WTC11 (cell line): ENCODE measurements around the gene LRTM2. TPM values are rescaled to one million over a fixed set of nuclear protein-coding genes. Genes with fewer than 3 reads are reported as not detected.

ENCODE experiments used
- ATAC-seq: fragments of 200-7000 bp; cut with Tn5 transposase; 2 replicates; pipeline ENCODE4 v1.10.0; 2021; ENCODE audit warnings: mild to moderate bottlenecking, moderate library complexity
- CTCF ChIA-PET: fragments of 300-600 bp; sonication (Branson Sonifier 250); formaldehyde crosslinking; loops from one replicate; lab custom pipeline; 2021; ENCODE audit warnings: antibody characterized with exemption; lab: Charles Lee
- POLR2A ChIA-PET: fragments of 350-600 bp; sonication (Branson Sonifier 250); formaldehyde crosslinking; loops from one replicate; lab custom pipeline; 2021; ENCODE audit warnings: antibody characterized with exemption; lab: Charles Lee
- DNase-seq: peaks from one replicate; pipeline ENCODE4 v3.0.0; 2021; ENCODE audit warnings: low spot score
- H3K27ac Mint-ChIP-seq: 2 replicates; pipeline ENCODE4 v1.8.0; 2021; ENCODE audit warnings: mixed read lengths
- H3K27me3 Mint-ChIP-seq: 2 replicates; pipeline ENCODE4 v1.8.0; 2021; ENCODE audit warnings: low read depth, mild to moderate bottlenecking, moderate library complexity, mixed read lengths
- H3K36me3 Mint-ChIP-seq: 2 replicates; pipeline ENCODE4 v1.8.0; 2021; ENCODE audit warnings: mixed read lengths
- H3K4me1 Mint-ChIP-seq: 2 replicates; pipeline ENCODE4 v1.8.0; 2022; ENCODE audit warnings: mixed read lengths
- H3K4me3 Mint-ChIP-seq: 2 replicates; pipeline ENCODE4 v1.8.0; 2021; ENCODE audit warnings: mild to moderate bottlenecking, moderate library complexity, mixed read lengths
- H3K9me3 Mint-ChIP-seq: 2 replicates; pipeline ENCODE4 v1.8.0; 2021; ENCODE audit warnings: mixed read lengths
- CREM ChIP-seq: sonication (generic); formaldehyde crosslinking; IDR thresholded peaks from 2 replicates; pipeline ENCODE4 v1.8.1; 2022; ENCODE audit warnings: mild to moderate bottlenecking, missing genetic modification reagents, moderate library complexity
- ESRRA ChIP-seq: sonication (generic); formaldehyde crosslinking; IDR thresholded peaks from 2 replicates; pipeline ENCODE4 v1.8.1; 2022; ENCODE audit warnings: mild to moderate bottlenecking, missing genetic modification reagents, borderline replicate concordance
- FOXJ3 ChIP-seq: sonication (generic); formaldehyde crosslinking; IDR thresholded peaks from 2 replicates; pipeline ENCODE4 v1.9.0; 2021; ENCODE audit warnings: missing genetic modification reagents, mild to moderate bottlenecking, borderline replicate concordance
- IRF2 ChIP-seq: sonication (generic); formaldehyde crosslinking; IDR thresholded peaks from 2 replicates; pipeline ENCODE4 v1.8.0; 2022; ENCODE audit warnings: low read depth, missing genetic modification reagents, borderline replicate concordance
- KAT7 ChIP-seq: sonication (generic); formaldehyde crosslinking; IDR thresholded peaks from 2 replicates; pipeline ENCODE4 v1.8.1; 2023; ENCODE audit warnings: missing genetic modification reagents, mild to moderate bottlenecking, borderline replicate concordance
- OVOL2 ChIP-seq: fragments of 250-450 bp; sonication (Bioruptor Pico); IDR thresholded peaks from 2 replicates; pipeline ENCODE4 v1.9.0; 2021; ENCODE audit warnings: mild to moderate bottlenecking, borderline replicate concordance
- TCF7 ChIP-seq: sonication (generic); formaldehyde crosslinking; IDR thresholded peaks from 2 replicates; pipeline ENCODE4 v1.8.0; 2022; ENCODE audit warnings: mild to moderate bottlenecking, low read depth, missing genetic modification reagents, moderate library complexity
- TEAD1 ChIP-seq: sonication (generic); formaldehyde crosslinking; IDR thresholded peaks from 2 replicates; pipeline ENCODE4 v1.8.0; 2022; ENCODE audit warnings: mild to moderate bottlenecking, missing genetic modification reagents
- TEAD4 ChIP-seq: sonication (generic); formaldehyde crosslinking; IDR thresholded peaks from 2 replicates; pipeline ENCODE4 v1.8.0; 2022; ENCODE audit warnings: mild to moderate bottlenecking, missing genetic modification reagents
- ZNF281 ChIP-seq: sonication (generic); formaldehyde crosslinking; IDR thresholded peaks from 2 replicates; pipeline ENCODE4 v1.8.0; 2023; ENCODE audit warnings: mild to moderate bottlenecking, missing genetic modification reagents
- ZNF396 ChIP-seq: fragments of 250-450 bp; sonication (Bioruptor Pico); IDR thresholded peaks from 2 replicates; pipeline ENCODE4 v1.8.0; 2021; ENCODE audit warnings: mild to moderate bottlenecking, moderate library complexity, borderline replicate concordance
- ZNF423 ChIP-seq: fragments of 250-450 bp; sonication (Bioruptor Pico); IDR thresholded peaks from 2 replicates; pipeline ENCODE4 v2.1.2; 2022; ENCODE audit warnings: mild to moderate bottlenecking, moderate library complexity
- total RNA-seq: library from RNA; stranded (reverse); gene quantifications from 3 replicates; pipeline ENCODE4 v1.2.3, GENCODE V29; 2021
- TF ChIP-seq, protein P1 (sequence below): sonication (generic); formaldehyde crosslinking; IDR thresholded peaks from 2 replicates; pipeline ENCODE4 v1.8.0; 2022; ENCODE audit warnings: mild to moderate bottlenecking, missing genetic modification reagents
- TF ChIP-seq, protein P2 (sequence below): sonication (generic); formaldehyde crosslinking; IDR thresholded peaks from 2 replicates; pipeline ENCODE4 v1.8.1; 2023; ENCODE audit warnings: mild to moderate bottlenecking, moderate library complexity, missing genetic modification reagents
- TF ChIP-seq, protein P3 (sequence below): sonication (generic); formaldehyde crosslinking; IDR thresholded peaks from 2 replicates; pipeline ENCODE4 v1.8.0; 2023; ENCODE audit warnings: missing genetic modification reagents

Gene LRTM2
- total RNA-seq, 1 experiment from 2014 or later: 0.66 TPM

DNA sequence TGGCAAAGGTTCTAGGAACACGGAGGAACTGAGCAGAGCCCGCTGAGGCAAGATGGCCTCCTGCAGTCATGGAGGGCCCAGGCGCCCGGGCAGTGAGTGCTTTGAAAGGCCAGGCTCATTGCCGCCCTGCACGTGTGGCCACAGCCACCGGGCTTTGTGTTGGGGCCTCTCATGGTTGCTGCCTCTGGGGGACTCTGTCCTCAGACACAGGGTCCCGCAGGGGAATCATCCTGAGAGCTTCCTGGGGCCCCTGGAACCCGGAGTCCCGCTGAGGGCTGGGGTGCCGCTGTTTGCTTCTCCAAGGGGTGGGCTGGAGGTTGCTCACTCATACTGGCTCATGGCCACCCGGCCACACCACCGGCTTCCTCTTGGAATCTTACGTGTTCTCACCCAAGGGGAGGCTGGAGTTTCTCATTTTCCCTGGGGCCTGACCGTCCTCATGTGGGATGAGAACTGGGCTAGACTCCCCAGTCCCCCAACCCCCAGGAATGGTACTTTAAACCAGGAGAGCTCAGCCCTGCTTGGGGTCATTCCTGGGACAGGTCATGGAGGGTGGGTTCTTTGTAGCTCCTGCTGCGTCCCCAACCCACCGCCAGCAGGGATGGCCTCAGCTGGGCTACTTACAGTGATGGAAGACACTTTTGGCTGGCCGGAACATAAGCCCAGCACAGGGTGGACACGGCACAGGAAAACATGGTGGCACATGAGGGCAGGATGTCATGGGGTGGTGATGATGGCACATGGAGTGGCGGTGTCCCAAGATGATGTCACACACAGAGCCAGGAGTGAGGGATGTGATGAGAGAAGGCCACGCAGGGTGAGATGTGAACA is 21.1 kb upstream of the LRTM2 start:
- H3K4me3 Mint-ChIP-seq: no peak overlapping the region
- ChIA-PET CTCF (interaction anchor here (0.5 to 3.4 kb wide), 5 partner anchors 32 to 146 kb away, joined by 3 to 36 read pairs (median 4); no protein-coding TSS in a partner anchor), POLR2A (no interaction called here)
- ATAC-seq (no peak), DNase-seq (no peak)
- no peaks in the 10 kb centered on the region; the same call in 1 of the 2 replicates for H3K27me3 Mint-ChIP-seq
- H3K4me1 Mint-ChIP-seq: peaks cover 15% of the 10 kb centered on the region
- H3K36me3 Mint-ChIP-seq: no peaks in the 10 kb centered on the region
- no peak overlapping the region for H3K27ac Mint-ChIP-seq
- TF ChIP-seq ZNF423 (CRISPR knock-in tag) (no peak), TCF7 (no peak), ESRRA (CRISPR knock-in tag) (no peak), TEAD4 (CRISPR knock-in tag) (no peak), IRF2 (CRISPR knock-in tag) (no peak), KAT7 (no peak), CREM (CRISPR knock-in tag) (no peak), FOXJ3 (CRISPR knock-in tag) (no peak), OVOL2 (CRISPR knock-in tag) (no peak), ZNF281 (CRISPR knock-in tag) (no peak), TEAD1 (no peak)
- TF ChIP-seq, protein P1, sequence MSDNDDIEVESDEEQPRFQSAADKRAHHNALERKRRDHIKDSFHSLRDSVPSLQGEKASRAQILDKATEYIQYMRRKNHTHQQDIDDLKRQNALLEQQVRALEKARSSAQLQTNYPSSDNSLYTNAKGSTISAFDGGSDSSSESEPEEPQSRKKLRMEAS (CRISPR knock-in tag): no peak
- TF ChIP-seq, protein P2, sequence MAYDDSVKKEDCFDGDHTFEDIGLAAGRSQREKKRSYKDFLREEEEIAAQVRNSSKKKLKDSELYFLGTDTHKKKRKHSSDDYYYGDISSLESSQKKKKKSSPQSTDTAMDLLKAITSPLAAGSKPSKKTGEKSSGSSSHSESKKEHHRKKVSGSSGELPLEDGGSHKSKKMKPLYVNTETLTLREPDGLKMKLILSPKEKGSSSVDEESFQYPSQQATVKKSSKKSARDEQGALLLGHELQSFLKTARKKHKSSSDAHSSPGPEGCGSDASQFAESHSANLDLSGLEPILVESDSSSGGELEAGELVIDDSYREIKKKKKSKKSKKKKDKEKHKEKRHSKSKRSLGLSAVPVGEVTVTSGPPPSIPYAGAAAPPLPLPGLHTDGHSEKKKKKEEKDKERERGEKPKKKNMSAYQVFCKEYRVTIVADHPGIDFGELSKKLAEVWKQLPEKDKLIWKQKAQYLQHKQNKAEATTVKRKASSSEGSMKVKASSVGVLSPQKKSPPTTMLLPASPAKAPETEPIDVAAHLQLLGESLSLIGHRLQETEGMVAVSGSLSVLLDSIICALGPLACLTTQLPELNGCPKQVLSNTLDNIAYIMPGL (CRISPR knock-in tag): no peak
- H3K9me3 Mint-ChIP-seq: no peaks in the 10 kb centered on the region

GRCh38 chr12:1799882-1800400 is 20.4 kb upstream of the LRTM2 start:
- no peak for DNase-seq
- no peaks in the 10 kb centered on the region; the same call in 1 of the 2 replicates for H3K27me3 Mint-ChIP-seq
- CTCF ChIA-PET: interaction anchor here (0.5 to 3.4 kb wide), 3 partner anchors 89 to 147 kb away, joined by 3 to 36 read pairs (median 4); no protein-coding TSS in a partner anchor
- no peak overlapping the region for H3K27ac Mint-ChIP-seq
- 0 out of 2 replicates have a peak, but pooled peaks cover 3% of the 10 kb centered on the region for H3K9me3 Mint-ChIP-seq
- no peak for ATAC-seq
- TF ChIP-seq, protein P3, sequence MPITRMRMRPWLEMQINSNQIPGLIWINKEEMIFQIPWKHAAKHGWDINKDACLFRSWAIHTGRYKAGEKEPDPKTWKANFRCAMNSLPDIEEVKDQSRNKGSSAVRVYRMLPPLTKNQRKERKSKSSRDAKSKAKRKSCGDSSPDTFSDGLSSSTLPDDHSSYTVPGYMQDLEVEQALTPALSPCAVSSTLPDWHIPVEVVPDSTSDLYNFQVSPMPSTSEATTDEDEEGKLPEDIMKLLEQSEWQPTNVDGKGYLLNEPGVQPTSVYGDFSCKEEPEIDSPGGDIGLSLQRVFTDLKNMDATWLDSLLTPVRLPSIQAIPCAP (CRISPR knock-in tag): no peak
- no peak for TF ChIP-seq ZNF396 (CRISPR knock-in tag)
- POLR2A ChIA-PET: no interaction called here
- no peaks in the 10 kb centered on the region for H3K36me3 Mint-ChIP-seq
- H3K4me3 Mint-ChIP-seq: no peak overlapping the region
- H3K4me1 Mint-ChIP-seq: peaks cover 12% of the 10 kb centered on the region
